GM19035 (cell line): Measurements from ENCODE around the gene ATP1B1.

Source experiments
- ATAC-seq: cut with Tn5 transposase; IDR thresholded peaks from one replicate; pipeline ENCODE4 v1.9.1; 2021; ENCODE audit not compliant: unreplicated experiment

Gene ATP1B1

DNA sequence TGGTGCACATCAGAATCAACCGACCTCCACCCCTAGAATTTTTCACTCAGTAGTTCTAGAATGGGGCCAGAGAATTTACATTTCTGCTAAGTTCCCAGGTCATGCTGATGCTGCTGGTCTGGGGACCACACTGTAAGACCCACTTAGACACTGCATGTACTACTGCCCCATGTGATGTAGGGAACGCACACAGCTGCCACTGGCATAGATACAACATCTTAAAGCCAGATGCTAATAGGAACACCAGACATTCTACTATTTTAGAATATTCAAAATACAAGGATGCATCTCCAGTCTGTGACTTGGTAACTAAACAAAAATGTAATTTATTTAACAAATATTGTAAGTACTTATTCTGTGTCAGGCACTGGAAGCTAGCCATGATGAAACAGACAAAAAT lies 14.1 kb upstream of the ATP1B1 start:
- no peak for ATAC-seq

DNA sequence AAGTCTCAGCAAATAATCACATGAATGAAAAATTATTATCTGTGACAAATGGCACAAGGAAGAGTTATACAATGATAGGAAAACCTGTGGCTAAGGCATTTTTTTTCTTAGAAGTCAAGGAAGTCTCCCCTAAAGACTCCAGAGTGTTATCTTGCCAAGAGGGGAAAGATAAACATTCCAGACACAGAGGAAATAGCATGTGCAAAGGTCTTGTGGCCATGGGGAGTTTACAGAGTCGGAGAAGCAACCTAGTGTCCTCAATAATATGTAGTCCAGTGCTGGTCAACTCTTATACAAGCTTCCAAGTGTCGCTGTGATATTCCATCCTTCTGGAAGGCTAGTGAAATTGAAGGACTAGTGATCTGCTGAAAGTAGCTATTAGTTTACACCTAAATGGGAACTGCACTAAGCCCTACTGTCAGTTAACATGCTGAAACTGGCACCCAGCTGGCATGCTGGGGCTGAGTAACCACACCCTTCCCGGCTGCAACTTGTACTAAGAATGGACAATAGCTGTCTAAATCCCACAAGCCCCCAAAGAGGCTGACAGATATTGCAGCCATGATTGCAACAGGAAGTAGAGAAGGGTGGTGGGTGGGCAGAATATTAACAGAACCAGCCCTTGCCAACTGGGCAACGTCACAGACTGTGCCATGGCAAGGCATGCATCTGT lies 11.5 kb upstream of the ATP1B1 start:
- ATAC-seq, result no peak

DNA sequence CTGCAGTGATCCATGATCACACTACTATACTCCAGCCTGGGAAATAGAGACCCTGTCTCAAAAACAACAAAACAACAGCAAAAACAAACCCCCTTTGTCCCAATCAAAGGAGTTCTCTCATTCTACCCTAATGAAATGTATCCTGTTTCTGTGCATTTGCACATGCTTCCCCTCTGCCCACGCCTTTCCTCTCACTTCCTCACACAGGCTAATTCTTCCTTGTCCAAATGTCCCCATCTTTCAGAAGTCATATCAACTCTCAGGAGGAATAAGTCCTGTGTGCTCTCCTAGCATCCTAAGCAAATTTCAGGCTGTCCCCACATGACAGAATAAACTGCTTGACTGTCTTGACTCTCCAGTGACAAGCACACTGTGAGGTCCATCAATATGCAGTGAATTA lies 8.1 kb upstream of the ATP1B1 start:
- ATAC-seq, result no peak

DNA sequence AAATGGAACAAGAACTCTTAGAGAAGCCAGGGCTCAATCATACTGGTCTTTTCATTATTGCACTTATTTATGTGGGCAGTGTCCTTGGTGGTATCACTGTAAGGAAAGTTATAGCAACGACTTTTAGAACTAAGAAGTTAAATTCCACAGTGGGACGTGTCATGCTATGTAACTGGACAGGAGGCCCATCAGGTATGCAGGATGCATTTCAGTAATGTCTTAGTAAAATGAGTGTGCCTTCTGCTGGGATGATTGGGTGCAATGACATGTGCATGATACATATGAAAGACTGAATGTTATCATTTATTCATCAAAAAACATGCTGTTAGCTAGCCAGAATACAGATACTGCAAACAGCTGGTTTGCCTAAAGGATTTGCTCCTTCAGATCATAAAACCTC lies 6.9 kb upstream of the ATP1B1 start:
- ATAC-seq, result no peak

DNA sequence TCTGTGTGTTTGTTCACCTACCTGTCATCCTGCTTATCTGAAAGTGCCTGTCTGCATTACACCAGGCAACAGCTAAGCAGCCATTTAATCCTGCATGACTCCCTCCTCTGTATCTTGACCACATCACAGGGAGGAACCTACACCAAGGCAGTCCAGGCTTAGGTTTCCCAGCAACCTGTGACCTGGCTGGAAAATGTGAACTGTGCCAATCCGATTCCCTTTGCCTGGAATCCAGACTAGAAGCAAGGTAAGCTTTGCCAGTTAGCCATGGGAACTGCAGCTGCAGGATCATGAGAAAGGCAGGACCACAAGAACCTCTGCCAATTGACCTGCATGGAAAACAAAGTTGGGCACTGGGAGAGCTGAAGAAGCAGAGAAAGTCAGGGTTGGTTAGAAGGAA lies 6.3 kb upstream of the ATP1B1 start:
- no peak for ATAC-seq

DNA sequence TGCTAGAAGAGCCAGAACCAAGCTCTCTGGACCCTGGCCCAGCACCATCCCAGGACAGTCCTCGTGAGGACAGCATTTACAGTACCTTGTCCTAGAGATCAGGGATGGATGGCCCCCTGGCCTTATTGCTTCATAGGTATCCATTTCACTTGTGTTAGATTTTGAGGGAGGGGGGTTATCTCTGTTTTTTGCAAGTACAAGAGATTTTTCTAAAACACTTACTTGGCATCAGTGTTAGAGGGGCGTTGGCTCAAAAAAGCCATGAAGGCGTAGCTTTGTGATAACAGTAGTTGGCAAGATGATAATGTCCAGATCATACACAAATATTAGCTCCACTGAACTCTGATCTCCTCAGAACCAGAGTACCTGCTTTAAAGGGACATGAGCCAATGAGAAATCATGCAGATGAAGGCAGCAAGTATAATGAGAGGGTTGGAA lies 5.8 kb upstream of the ATP1B1 start:
- ATAC-seq, result no peak

DNA sequence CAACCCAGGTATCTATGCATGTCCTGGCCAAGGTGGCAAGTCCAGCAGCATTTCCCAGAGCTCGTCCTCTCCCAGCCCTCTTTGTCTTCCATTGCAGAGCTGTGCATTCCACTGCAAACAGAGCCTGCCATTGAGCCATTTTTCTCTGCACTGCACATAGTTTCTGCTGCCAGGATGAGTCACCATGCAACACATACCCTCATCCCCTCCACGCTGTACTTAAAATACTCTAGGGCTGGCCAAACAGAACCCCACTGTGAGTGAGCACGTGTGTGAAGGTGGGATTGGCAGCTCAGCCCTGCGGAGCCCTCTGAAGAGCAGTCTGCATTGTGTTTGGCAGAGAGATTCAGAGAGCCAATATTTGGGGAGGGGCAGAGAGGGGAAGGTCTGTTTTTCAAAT lies 3.9 kb upstream of the ATP1B1 start:
- ATAC-seq, result no peak

DNA sequence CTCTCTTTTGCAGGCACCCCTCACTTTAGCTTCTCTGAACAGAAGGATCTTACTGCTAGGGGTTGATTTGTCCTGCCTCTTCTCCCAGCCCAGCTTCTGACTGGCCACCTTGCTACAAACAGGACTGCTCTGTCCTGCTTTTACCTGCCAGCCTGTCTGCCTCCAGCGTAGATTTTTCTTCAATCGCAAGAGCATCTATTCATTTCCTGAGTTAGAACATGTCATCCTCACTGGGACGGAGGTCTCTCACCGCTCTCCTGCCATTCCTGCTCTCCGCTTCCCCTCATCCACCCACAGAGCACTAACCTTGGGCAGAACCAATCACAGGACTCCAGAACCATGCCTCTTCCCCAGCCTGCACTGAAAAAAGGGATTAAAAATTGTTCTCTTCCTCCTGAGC lies 3.5 kb upstream of the ATP1B1 start:
- no peak for ATAC-seq

DNA sequence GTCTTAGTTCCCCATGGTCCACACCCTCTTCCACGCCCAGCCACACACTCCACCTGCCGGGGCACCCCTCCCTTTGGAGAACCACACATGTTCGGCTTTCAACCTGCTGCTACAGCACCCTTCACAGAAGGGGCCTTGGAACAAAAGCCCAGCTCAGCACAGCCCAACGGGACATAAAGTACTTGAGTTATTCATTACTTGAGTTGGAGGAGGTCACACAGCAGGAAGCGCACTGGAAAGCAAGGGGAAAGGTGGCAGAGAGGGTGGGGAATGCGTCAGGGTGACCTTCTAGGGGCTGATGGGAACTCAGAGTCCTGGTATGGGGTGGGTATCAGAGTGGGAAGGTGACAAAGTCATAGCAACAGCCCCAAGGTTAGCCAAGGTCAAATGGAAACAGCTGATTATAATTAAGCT lies 3.0 kb upstream of the ATP1B1 start:
- ATAC-seq, result no peak

DNA sequence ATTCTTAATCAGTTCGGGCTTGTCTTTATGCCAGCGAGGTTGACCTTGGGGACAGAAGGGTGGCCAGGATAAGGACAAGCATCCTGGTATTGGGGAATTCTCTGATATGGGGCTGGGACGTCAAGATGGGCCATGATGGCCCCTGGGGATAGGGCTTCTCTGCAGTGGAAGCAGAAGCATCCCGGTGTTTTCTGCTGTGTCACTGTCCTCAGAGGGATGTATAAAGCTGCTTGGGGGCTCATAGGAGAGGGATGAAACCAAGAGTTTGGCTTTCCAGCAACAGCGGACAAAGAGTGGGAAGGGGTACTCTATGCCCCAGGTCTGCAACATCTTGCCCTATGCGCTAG lies 1.4 kb upstream of the ATP1B1 start:
- no peak for ATAC-seq

DNA sequence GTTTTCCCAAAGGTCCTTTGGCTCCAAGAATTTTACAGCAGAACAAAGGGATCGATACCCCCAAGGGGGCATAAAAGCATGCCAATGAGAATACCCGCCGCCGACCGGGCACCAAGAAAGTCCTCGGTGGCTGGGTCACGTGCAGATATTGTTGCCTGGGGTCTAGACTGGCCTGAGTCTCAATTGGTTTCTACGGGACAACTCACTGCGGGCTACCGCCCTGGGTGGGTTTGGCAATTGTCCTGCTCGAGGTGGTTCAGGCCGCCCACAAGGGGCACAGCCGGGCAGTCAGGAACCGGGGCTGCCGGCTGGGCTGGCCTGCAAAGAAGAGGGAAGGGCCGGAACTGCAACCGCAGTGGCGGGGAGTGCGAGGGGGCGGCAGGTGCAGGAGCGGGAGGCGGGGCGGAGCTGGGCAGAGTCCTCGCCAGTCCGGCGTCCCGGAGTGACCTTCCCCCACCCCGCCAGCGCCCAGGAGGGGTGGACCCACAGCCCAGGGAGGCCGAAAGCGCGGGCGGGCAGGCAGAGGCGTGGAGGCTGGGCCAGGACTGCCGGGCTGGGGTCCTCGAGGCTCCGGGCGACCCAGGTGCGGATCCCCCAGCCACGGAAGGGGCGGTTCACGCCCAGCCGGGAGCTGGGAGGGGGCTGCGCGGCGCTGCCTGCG lies 926 bp upstream of the ATP1B1 start:
- peak; percentile 41 for ATAC-seq

DNA sequence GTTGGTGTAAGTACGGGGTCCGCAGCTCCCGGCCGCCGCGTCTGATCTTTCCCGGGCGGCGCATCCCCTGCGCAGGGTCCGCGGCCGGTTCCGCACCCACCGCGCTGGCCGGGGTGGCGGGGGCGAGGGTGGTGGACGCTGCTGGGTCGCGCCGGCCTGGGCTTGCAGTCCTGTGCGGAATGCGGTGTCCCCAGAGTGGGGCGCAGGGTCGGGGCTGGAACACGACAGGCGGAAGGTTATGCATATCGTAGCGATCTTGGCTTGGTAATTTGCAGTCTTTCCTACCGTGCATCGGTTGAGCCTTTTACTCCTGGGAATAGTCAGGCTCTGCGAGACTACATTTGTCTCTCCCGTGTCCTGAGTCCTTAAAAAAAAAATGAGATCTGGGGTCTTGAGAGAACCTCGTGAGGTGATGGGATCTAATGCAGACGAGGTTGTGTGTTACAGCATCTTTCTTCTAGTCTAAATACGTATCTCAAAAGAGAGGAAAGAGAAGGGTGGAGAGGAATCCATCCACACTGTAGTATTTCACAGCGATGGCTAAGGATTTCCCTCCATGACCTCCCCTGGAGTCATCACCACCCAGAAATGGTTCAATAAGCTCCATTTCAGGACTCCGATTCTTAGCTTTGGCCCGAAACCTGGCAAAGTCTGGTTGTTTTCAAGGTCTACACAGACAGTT lies 572 bp downstream of the ATP1B1 start:
- no peak for ATAC-seq

DNA sequence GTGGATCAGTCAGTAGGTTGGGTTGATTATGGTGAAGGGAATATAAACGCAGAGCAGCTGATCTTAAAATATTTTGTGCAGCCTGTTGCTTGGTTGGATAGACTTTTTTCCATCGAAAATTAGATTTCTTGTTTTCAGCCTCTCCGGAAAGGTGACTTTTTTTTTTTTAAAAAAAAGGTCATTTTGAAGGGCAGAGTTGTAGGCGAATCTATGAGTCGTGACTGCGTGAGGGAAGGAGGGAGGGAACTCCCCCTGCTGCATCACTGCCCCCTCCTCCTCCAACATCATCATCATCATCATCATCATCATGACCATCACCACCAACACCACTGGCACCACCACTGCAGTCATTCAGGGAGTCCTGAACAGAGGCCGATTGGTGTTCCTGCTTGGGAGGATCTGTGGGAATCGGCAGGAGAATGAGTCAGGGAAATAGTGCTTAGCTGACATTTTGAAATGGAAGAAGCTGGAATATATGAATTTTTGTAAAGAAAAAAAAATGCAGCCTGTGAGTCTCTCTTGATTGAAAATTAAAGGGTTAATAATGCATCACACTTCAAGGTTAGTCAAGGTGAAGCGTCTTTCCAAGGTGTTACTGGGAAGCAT lies 1.2 kb downstream of the ATP1B1 start:
- ATAC-seq, result no peak

DNA sequence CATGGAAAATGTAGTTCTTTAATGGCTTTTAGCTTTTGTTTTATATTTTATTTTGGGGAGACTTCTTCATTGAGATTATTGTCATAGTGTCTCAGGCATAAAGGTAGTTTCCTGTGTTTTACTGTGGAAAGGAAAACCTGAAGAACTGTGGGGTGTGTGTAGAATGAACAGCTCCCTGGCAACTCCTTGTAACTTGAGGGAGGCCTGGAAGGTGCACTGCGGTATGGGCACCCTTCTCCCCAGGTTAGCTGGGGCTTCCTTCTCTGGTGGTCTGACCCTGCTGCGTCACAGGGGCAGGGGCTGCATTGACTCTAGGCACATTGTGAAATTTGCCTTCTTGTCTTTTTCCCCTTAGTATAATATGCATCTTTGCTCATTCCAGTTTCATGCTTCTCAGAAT lies 1.7 kb downstream of the ATP1B1 start:
- no peak for ATAC-seq

DNA sequence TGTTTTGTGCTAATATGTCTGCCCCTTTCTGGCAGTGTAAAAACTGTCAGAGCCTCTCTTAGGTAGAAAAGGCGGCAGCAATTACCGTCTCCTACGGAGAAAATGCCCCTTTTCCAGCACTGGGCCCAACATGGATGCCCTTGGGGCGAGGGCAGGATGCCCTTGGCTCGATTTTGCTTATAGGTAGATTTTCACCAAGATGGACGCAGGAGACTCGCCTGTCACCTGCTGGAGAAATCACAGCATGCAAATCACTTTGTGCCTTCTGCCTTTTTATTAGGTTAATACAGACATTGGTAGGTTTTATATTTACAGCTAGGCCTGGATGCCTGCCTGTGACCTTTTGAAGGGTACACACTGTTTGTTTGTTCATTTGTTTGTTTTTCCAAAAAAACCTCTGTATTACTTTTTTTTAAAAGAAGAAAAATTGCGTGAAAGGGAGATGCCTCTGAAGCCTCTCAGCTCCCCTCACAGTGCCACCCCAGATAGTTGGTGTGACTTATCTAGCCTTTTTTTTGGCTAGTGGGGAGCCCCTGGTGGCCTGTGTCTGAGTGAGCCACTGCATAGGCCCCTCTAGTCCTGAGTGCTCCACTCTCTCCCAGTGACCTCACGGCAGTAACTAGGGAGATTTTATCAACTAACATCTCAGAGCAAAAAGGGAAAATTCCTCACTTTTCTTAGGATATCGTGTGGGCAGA lies 2.5 kb downstream of the ATP1B1 start:
- ATAC-seq, result no peak

DNA sequence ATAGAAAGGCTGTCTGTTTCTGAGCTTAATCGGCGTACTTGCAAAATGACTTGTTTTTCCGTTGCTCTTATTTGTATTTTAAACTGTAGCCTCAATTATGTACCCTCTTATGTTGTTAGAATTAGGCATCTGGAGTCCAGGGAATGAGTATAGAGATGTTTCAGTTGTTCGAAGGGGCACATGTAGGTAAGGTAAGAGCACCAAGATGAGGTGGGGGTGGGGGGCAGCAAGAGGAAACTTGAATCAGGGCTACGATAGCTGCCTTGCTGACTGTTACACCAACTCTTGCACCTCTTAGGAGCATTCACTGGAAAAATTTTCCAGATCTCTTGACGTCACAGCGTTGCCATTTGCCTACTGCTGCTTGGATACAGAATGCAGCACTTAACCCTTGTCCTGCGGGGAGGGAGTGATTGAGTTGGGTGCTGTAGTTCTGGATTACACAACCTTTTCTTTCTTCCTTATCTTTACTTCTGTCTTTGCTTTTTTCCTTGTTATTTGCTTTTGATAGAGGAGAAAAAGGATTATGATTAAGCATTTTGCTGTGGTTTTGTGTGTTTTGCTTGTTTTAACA lies 3.2 kb downstream of the ATP1B1 start:
- no peak for ATAC-seq

DNA sequence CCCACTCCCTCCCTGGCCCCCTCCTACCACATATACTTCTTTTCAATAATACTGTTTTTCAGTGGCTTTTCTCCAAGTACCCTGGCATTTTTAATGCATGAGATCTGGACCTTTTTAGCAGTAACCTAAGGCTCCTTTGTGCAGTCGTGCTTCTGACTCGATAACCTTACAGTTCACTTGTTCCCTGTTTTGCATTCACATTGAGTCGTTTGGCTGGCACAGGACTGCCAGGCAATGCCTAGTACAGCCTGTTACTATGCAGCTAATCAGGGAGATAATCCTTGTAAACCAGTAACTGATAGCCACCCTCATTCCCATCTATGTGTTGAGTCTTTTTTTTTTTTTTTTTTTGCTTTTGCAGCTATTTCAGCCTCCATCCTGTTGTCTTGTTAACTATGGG lies 3.7 kb downstream of the ATP1B1 start:
- ATAC-seq, result no peak

DNA sequence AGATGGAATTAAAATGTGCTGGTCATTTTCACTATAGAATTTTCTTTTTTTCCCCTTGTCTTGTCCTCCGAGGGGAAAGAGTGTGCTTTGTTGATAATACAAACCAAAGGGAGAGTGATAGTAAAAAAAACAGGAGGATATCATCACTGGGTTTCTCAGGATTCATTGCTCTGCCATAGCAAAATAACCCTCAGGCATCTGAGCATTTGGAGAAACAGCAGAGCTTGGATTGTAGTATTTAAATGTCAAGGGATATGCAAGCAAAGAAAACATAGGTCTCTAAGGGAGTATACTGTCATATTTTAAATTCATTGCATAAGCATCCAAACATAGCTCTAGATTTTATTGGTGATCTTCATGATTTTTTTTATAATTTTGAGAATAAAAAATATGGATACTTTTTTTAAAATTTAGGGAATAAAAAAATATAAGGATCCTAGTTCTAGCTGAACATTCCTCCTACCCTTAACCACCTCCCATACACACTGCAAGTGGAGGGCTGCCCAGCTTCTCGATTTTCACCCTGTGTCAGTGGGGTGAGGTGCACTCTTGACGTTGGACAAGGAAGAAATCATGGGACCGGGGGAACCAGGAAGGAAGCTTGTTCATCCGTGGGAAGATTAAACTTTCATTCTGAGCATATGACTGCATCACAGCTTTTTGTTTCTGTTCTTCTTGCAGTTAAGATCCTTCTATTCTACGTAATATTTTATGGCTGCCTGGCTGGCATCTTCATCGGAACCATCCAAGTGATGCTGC lies 4.4 kb downstream of the ATP1B1 start:
- no peak for ATAC-seq

DNA sequence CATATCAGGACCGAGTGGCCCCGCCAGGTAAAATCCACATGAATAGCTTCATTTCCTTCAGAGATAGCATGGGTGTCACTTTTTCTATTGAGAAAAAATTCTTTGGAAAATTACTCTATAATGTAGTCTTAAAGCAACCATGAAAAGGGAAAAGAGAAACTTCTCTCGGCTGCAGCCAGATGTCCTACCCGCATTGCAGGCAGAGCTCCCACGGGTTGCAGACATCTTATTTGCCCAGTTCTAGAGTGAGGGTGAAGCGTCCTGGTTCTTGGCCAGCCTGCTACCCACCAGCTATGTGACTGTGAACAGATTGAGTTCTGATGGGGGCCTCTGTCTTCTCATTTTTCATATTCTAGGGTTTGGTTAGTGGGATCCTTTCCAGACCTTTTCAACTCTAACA lies 5.0 kb downstream of the ATP1B1 start:
- no peak for ATAC-seq

DNA sequence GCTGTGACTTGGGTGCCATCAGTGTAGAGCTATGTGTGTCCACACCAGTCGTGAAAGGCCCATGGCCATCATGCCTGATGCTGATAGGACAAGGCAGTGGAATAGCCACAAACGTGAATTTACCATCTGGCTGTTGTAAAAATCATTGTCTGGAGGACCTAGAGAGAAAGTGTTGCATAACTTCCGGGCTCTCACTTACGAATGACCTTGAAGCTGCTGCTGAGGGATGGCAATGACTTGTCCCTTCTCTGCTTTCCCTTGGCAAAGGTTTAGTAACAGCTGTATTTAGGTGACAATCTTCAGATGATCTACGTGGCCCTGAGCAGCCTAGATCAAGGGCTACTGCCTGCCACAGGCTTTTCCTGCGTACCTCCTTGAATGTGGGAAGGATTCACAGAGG lies 5.8 kb downstream of the ATP1B1 start:
- no peak for ATAC-seq
